IMR-90 (cell line): ENCODE data around the gene AUNIP. TPM values are rescaled to one million over a fixed set of nuclear protein-coding genes. Genes with fewer than 3 reads are reported as not detected.

Source experiments
- ATAC-seq: fragments of 200-7000 bp; cut with Tn5 transposase; 2 replicates; pipeline ENCODE4 v1.9.1; 2020; ENCODE audit warnings: low read depth, mild to moderate bottlenecking, moderate library complexity
- BruUV-seq: library from RNA; stranded (reverse); fragments of 400-500 nt; replicated peaks from 2 replicates; lab custom pipeline; 2021; lab: Mats Ljungman, UMichigan
- CTCF ChIA-PET: fragments of 300-600 bp; formaldehyde crosslinking; extraction: SDS; loops from one replicate; lab custom pipeline; 2021; ENCODE audit warnings: antibody characterized with exemption; lab: Yijun Ruan, JAX
- POLR2A ChIA-PET: fragments of 300-600 bp; sonication (Branson Sonifier 250); formaldehyde crosslinking; loops from one replicate; lab custom pipeline; 2022; ENCODE audit warnings: antibody characterized with exemption; ENCODE audit not compliant: unreplicated experiment; lab: Charles Lee
- DNase-seq: peaks from one replicate; pipeline ENCODE4 v3.0.0; 2013
- H2AFZ ChIP-seq: replicated peaks from 2 replicates; pipeline ENCODE3; 2013; ENCODE audit warnings: low read length, mild to moderate bottlenecking; ENCODE audit not compliant: poor library complexity
- H2AK5ac ChIP-seq: 2 replicates; pipeline ENCODE4 v1.6.1; 2013; ENCODE audit warnings: low read depth, low read length, inconsistent platforms
- H2AK9ac ChIP-seq: replicated peaks from 2 replicates; pipeline ENCODE3; 2013; ENCODE audit warnings: mild to moderate bottlenecking, low read depth, low read length, moderate library complexity; ENCODE audit not compliant: poor library complexity
- H2BK120ac ChIP-seq: 2 replicates; pipeline ENCODE4 v1.6.1; 2013; ENCODE audit warnings: low read depth, low read length, inconsistent platforms
- H2BK15ac ChIP-seq: 3 replicates; pipeline ENCODE4 v1.6.1; 2013; ENCODE audit warnings: low read depth, low read length, inconsistent platforms
- H2BK20ac ChIP-seq: 2 replicates; pipeline ENCODE4 v1.6.1; 2013; ENCODE audit warnings: low read depth, mild to moderate bottlenecking, inconsistent platforms, low read length, moderate library complexity
- H2BK5ac ChIP-seq: 2 replicates; pipeline ENCODE4 v1.6.1; 2013; ENCODE audit warnings: mild to moderate bottlenecking, low read depth, low read length, inconsistent platforms; ENCODE audit not compliant: poor library complexity, severe bottlenecking
- H3K14ac ChIP-seq: replicated peaks from 2 replicates; pipeline ENCODE4 v1.6.1; 2013; ENCODE audit warnings: low read depth, low read length, inconsistent platforms
- H3K18ac ChIP-seq: 2 replicates; pipeline ENCODE4 v1.6.1; 2013; ENCODE audit warnings: low read depth, low read length, control low read depth
- H3K23ac ChIP-seq: 2 replicates; pipeline ENCODE4 v1.6.1; 2013; ENCODE audit warnings: low read depth, low read length, inconsistent platforms
- H3K27ac ChIP-seq: 2 replicates; pipeline ENCODE4 v1.5.1; 2013; ENCODE audit warnings: mild to moderate bottlenecking, control low read depth, low read length; ENCODE audit not compliant: insufficient read depth
- H3K27me3 ChIP-seq: 2 replicates; pipeline ENCODE4 v1.6.1; 2013; ENCODE audit warnings: low read length; ENCODE audit not compliant: control insufficient read depth, insufficient read depth
- H3K36me3 ChIP-seq: 2 replicates; pipeline ENCODE4 v1.6.1; 2013; ENCODE audit warnings: low read length, mixed read lengths; ENCODE audit not compliant: control insufficient read depth, insufficient read depth
- H3K4ac ChIP-seq: 2 replicates; pipeline ENCODE4 v1.6.1; 2013; ENCODE audit warnings: low read depth, low read length, inconsistent platforms
- H3K4me1 ChIP-seq: 2 replicates; pipeline ENCODE4 v1.6.1; 2013; ENCODE audit warnings: low read length, mixed read lengths; ENCODE audit not compliant: control insufficient read depth, insufficient read depth
- H3K4me2 ChIP-seq: 2 replicates; pipeline ENCODE4 v1.6.1; 2013; ENCODE audit warnings: low read depth, mild to moderate bottlenecking, control low read depth, low read length, moderate library complexity
- H3K4me3 ChIP-seq: 2 replicates; pipeline ENCODE4 v1.5.1; 2013; ENCODE audit warnings: low read depth, mild to moderate bottlenecking, control low read depth, low read length, moderate library complexity; ENCODE audit not compliant: insufficient read depth
- H3K56ac ChIP-seq: 2 replicates; pipeline ENCODE4 v1.6.1; 2013; ENCODE audit warnings: low read length, inconsistent platforms; ENCODE audit not compliant: insufficient read depth; ENCODE audit errors: extremely low read depth
- H3K79me1 ChIP-seq, 2 experiments: 2 replicates each; pipeline ENCODE4 v1.6.1; 2013; ENCODE audit warnings: low read length in 2 of 2, inconsistent platforms in 1 of 2, low read depth in 1 of 2
- H3K9ac ChIP-seq: 2 replicates; pipeline ENCODE4 v1.6.1; 2013; ENCODE audit warnings: low read depth, low read length, control low read depth
- H3K9me1 ChIP-seq: 2 replicates; pipeline ENCODE4 v1.6.1; 2013; ENCODE audit warnings: low read length, inconsistent platforms; ENCODE audit not compliant: insufficient read depth
- H3K9me3 ChIP-seq: 2 replicates; pipeline ENCODE4 v1.6.1; 2013; ENCODE audit warnings: low read length; ENCODE audit not compliant: control insufficient read depth, insufficient read depth
- H4K20me1 ChIP-seq: 2 replicates; pipeline ENCODE4 v1.6.1; 2013; ENCODE audit warnings: low read length, inconsistent platforms; ENCODE audit not compliant: insufficient read depth
- H4K5ac ChIP-seq: 2 replicates; pipeline ENCODE4 v1.6.1; 2013; ENCODE audit warnings: mild to moderate bottlenecking, low read depth, low read length, control low read depth
- H4K8ac ChIP-seq, 2 experiments: 2 replicates each; pipeline ENCODE4 v1.6.1; 2013; ENCODE audit warnings: low read depth in 2 of 2, low read length in 2 of 2, control low read depth in 1 of 2, inconsistent platforms in 1 of 2
- H4K91ac ChIP-seq: 2 replicates; pipeline ENCODE4 v1.6.1; 2013; ENCODE audit warnings: low read depth, low read length, inconsistent platforms; ENCODE audit not compliant: insufficient read depth
- BHLHE40 ChIP-seq: fragments of 150-350 bp; IDR thresholded peaks from 2 replicates; pipeline ENCODE4 v1.6.1; 2016; ENCODE audit warnings: mild to moderate bottlenecking, low read depth, low read length
- CHD1 ChIP-seq: IDR thresholded peaks from 2 replicates; pipeline ENCODE4 v1.6.1; 2012; ENCODE audit warnings: low read depth, low read length, improper control_type of control experiment
- FOS ChIP-seq: fragments of 150-350 bp; IDR thresholded peaks from 2 replicates; pipeline ENCODE4 v1.6.1; 2016; ENCODE audit warnings: low read depth, low read length
- MAZ ChIP-seq: IDR thresholded peaks from 2 replicates; pipeline ENCODE4 v1.6.1; 2012; ENCODE audit warnings: low read depth, mild to moderate bottlenecking, low read length, improper control_type of control experiment, moderate library complexity, borderline replicate concordance
- MXI1 ChIP-seq: IDR thresholded peaks from 2 replicates; pipeline ENCODE4 v1.6.1; 2012; ENCODE audit warnings: low read depth, mild to moderate bottlenecking, low read length, moderate library complexity, borderline replicate concordance
- RCOR1 ChIP-seq: IDR thresholded peaks from 2 replicates; pipeline ENCODE4 v1.6.1; 2012; ENCODE audit warnings: mild to moderate bottlenecking, low read length, improper control_type of control experiment; ENCODE audit not compliant: insufficient replicate concordance
- SMC3 ChIP-seq: fragments of 150-350 bp; IDR thresholded peaks from 2 replicates; pipeline ENCODE4 v1.6.1; 2016; ENCODE audit warnings: low read depth, mild to moderate bottlenecking, antibody characterized with exemption, low read length, moderate library complexity
- WGBS, 2 experiments: methylation state at CpG; one replicate each; pipeline versions ENCODE4 v1.1.5 to v1.1.7; 2013; ENCODE audit warnings: missing lambda C conversion rate in 2 of 2; ENCODE audit not compliant: insufficient read length in 1 of 2; ENCODE audit errors: extremely low coverage in 2 of 2; 5-methylcytosine and 5-hydroxymethylcytosine counted together
- dilution Hi-C: fragments of 300-500 bp; cut with HindIII; formaldehyde crosslinking; loops from one replicate; pipeline ENCODE4 v1.14.3; 2018; ENCODE audit warnings: low sequenced_read_pairs; ENCODE audit not compliant: unreplicated experiment
- in situ Hi-C: fragments of 300-500 bp; cut with MboI; formaldehyde crosslinking; loops from 3 replicates; pipeline ENCODE4 v1.14.3; 2019; ENCODE audit warnings: low sequenced_read_pairs, inconsistent platforms, mixed read lengths
- intact Hi-C: fragments of 100-400 bp; cut with micrococcal nuclease; formaldehyde crosslinking; loops from 2 replicates; pipeline ENCODE4 v1.10.0; 2022
- polyA plus RNA-seq, 3 experiments: library from polyadenylated mRNA; depleted of rRNA; stranded (reverse); fragments of >200 nt; gene quantifications; 2 replicates each; pipeline ENCODE4 v1.2.3, GENCODE V29; 2012; ENCODE audit warnings: low replicate concordance in 1 of 3
- total RNA-seq: library from RNA; depleted of rRNA; stranded (reverse); fragments of >200 nt; gene quantifications from 2 replicates; pipeline ENCODE4 v1.2.3, GENCODE V29; 2012
- TF ChIP-seq, protein P1 (sequence below): fragments of 150-350 bp; IDR thresholded peaks from 2 replicates; pipeline ENCODE4 v1.6.1; 2017; ENCODE audit warnings: mild to moderate bottlenecking, antibody characterized with exemption, low read length, low read depth
- TF ChIP-seq, protein P2 (sequence below): fragments of 150-350 bp; IDR thresholded peaks from 2 replicates; pipeline ENCODE4 v1.6.1; 2016; ENCODE audit warnings: low read depth, mild to moderate bottlenecking, low read length, moderate library complexity, borderline replicate concordance

The AUNIP gene
- total and polyA plus RNA-seq, 2 of the 4 experiments (the other 2 are of a cell fraction): 2.4 to 5.0 TPM

DNA sequence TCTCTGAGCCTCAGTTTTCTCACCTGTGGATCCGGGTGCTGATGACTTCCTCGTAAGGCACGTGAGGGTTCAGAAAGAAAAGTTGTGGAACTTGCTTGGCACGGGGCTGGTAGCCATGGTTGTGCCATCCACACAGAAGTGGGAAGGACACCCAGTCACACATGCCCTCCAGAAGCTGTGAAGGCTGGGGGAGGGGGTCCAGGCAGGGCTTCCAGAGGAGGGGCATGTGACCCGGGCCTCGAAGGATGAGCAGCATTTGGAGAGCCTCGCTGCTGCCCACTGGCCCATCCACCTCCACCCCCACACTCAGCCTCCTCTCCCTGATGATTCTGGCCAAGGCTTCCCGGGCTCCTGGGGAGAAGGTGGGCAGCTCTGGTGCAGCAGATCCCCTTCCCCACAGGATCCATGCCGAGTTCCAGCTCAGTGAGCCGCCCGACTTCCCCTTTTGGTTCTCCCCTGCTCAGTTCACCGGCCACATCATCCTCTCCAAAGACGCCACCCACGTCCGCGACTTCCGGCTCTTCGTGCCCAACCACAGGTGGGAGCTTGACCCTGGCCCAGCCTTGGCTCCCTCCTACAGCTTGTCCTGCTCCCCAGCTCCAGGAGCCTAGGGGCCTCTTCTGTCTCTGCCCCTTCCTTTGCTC lies 49.9 kb downstream of the AUNIP start:
- no peaks in the 10 kb centered on the region for H3K9me3 ChIP-seq
- no TSS peak for BruUV-seq
- H3K4ac ChIP-seq: no peak overlapping the region
- no peak overlapping the region for H2BK15ac ChIP-seq
- no peaks in the 10 kb centered on the region for H3K27me3 ChIP-seq
- H4K20me1 ChIP-seq: peaks cover 21% of the 10 kb centered on the region
- H2AK5ac ChIP-seq: no peak overlapping the region
- DNase-seq (no peak), ATAC-seq (no peak)
- no peak overlapping the region for H3K56ac ChIP-seq
- no peak overlapping the region for H3K4me3 ChIP-seq
- no peak overlapping the region for H2AK9ac ChIP-seq
- CTCF ChIA-PET: interaction anchor here (1.5 kb wide), 1 partner anchor 200 kb away, joined by 6 read pairs; no protein-coding TSS in a partner anchor
- H3K4me2 ChIP-seq: no peak overlapping the region
- H4K91ac ChIP-seq: no peak overlapping the region
- no peak overlapping the region for H3K23ac ChIP-seq
- H3K79me1 ChIP-seq: peaks cover 9 to 21% of the 10 kb centered on the region in 2 experiments
- H2BK20ac ChIP-seq: no peak overlapping the region
- no peak overlapping the region for H3K14ac ChIP-seq
- H3K4me1 ChIP-seq: peaks cover 6% of the 10 kb centered on the region
- in situ Hi-C loops (loop anchor here (25.0 kb wide), 2 partner anchors 397 to 572 kb away; partner anchors contain the start of genes RHCE, RSRP1 and SYF2), dilution Hi-C loops (no loop called here), intact Hi-C loops (no loop called here)
- H4K5ac ChIP-seq: no peak overlapping the region
- WGBS, 2 experiments: 92% methylated on average over 7 of the region's 18 CpGs; no CpG with 5 or more reads in 1 of the 2 experiments
- H3K9me1 ChIP-seq: no peaks in the 10 kb centered on the region
- no peak overlapping the region for H3K18ac ChIP-seq
- H3K27ac ChIP-seq: no peak overlapping the region
- no peak overlapping the region for H4K8ac ChIP-seq
- no peak overlapping the region for H2AFZ ChIP-seq
- no peak overlapping the region for H3K9ac ChIP-seq
- TF ChIP-seq, protein P1, sequence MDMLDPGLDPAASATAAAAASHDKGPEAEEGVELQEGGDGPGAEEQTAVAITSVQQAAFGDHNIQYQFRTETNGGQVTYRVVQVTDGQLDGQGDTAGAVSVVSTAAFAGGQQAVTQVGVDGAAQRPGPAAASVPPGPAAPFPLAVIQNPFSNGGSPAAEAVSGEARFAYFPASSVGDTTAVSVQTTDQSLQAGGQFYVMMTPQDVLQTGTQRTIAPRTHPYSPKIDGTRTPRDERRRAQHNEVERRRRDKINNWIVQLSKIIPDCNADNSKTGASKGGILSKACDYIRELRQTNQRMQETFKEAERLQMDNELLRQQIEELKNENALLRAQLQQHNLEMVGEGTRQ: no peak
- TF ChIP-seq SMC3 (no peak), FOS (no peak), RCOR1 (no peak), BHLHE40 (no peak), MXI1 (no peak), CHD1 (no peak), MAZ (no peak)
- TF ChIP-seq, protein P2, sequence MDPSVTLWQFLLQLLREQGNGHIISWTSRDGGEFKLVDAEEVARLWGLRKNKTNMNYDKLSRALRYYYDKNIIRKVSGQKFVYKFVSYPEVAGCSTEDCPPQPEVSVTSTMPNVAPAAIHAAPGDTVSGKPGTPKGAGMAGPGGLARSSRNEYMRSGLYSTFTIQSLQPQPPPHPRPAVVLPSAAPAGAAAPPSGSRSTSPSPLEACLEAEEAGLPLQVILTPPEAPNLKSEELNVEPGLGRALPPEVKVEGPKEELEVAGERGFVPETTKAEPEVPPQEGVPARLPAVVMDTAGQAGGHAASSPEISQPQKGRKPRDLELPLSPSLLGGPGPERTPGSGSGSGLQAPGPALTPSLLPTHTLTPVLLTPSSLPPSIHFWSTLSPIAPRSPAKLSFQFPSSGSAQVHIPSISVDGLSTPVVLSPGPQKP: no peak
- H2BK5ac ChIP-seq: no peak overlapping the region
- POLR2A ChIA-PET: no interaction called here
- H2BK120ac ChIP-seq: no peak overlapping the region
- H3K36me3 ChIP-seq: peaks cover 56% of the 10 kb centered on the region; the same call in 1 of the 2 replicates
